Measurements from ENCODE around the gene LAMTOR4.

Gene LAMTOR4

DNA sequence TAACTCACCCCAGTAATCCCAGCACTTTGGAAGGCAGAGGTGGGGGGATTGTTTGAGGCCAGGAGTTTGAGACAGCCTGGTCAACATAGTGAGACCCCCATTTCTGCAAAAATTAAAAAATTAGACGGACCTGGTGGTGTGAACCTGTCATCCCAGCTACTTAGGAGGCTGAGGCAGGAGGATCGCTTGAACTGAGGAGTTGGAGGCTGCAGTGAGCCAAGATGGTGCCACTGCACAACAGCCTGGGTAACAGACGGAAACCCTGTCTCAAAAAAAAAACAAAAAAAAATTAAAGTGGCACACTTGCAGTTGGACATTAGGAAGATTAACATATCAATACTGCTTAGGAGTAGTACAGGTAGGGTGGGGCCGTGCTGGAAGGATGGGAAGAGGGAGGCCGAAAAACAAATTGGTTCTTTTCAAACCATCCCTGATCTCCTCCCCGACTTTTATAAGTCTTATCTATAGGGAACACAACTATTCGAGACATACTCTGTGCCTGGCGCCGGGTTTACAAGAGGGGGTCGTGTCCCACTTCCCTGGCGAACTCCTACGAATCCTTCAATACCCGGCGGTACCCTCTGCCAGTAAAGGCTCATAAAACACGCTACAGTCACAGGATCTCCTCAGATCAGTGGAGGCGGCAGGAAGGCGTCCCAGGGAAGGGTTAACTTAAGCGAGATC lies 30.2 kb upstream of the LAMTOR4 start:
- peak overlapping the region; percentile 92 for H3K27ac ChIP-seq
- TF ChIP-seq, protein P1, sequence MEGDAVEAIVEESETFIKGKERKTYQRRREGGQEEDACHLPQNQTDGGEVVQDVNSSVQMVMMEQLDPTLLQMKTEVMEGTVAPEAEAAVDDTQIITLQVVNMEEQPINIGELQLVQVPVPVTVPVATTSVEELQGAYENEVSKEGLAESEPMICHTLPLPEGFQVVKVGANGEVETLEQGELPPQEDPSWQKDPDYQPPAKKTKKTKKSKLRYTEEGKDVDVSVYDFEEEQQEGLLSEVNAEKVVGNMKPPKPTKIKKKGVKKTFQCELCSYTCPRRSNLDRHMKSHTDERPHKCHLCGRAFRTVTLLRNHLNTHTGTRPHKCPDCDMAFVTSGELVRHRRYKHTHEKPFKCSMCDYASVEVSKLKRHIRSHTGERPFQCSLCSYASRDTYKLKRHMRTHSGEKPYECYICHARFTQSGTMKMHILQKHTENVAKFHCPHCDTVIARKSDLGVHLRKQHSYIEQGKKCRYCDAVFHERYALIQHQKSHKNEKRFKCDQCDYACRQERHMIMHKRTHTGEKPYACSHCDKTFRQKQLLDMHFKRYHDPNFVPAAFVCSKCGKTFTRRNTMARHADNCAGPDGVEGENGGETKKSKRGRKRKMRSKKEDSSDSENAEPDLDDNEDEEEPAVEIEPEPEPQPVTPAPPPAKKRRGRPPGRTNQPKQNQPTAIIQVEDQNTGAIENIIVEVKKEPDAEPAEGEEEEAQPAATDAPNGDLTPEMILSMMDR (conservative IDR thresholded peaks at IDR 0.05), result no peak

DNA sequence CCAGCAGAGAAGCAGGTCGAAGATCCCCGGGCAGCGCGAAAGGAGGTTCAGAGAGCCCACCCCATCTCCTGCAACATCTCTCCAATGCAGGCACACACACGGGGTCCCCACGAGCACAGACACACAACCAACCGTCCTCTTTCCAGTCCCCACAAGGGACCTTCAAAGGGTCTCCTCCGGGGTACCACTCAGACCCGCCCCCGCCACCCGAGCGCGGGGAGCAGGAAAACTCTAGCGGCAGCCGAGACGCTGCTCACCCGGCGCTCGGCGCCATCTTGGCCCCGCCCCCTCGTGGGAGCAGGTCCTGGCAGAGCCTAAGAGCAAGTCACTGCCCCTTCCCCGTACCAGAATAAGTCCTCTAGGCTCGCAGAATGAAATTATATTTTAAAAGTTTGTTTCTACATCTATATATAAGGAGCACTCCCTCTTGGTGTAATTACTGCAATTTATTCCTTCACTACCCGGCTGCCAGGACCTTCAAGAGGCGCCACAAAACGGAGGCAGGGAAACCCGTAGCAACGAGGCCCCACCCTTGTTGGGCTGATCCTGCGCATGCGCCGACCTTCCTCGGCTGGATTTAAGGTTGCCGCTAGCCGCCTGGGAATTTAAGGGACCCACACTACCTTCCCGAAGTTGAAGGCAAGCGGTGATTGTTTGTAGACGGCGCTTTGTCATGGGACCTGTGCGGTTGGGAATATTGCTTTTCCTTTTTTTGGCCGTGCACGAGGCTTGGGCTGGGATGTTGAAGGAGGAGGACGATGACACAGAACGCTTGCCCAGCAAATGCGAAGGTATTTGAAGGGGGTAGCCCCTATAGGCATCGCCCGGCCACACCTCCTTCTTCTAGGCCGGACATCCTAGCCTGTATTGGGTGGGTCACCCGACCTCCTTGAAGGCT lies 29.4 kb upstream of the LAMTOR4 start, which contains the start of the genes CNPY4 and TAF6:
CNPY4 (plus strand) TSS at position 563 of the 898 bp plus-strand sequence; CDS start at position 674, 111 bp downstream.
TAF6 (minus strand) TSS at position 287 of the 898 bp plus-strand sequence. CDS start 5,149 bp downstream, outside the sequence.
- TF ChIP-seq, protein P1 (conservative IDR thresholded peaks at IDR 0.05), result no peak
- H3K27ac ChIP-seq, result peak within 1 kb of the TSS; percentile 92

DNA sequence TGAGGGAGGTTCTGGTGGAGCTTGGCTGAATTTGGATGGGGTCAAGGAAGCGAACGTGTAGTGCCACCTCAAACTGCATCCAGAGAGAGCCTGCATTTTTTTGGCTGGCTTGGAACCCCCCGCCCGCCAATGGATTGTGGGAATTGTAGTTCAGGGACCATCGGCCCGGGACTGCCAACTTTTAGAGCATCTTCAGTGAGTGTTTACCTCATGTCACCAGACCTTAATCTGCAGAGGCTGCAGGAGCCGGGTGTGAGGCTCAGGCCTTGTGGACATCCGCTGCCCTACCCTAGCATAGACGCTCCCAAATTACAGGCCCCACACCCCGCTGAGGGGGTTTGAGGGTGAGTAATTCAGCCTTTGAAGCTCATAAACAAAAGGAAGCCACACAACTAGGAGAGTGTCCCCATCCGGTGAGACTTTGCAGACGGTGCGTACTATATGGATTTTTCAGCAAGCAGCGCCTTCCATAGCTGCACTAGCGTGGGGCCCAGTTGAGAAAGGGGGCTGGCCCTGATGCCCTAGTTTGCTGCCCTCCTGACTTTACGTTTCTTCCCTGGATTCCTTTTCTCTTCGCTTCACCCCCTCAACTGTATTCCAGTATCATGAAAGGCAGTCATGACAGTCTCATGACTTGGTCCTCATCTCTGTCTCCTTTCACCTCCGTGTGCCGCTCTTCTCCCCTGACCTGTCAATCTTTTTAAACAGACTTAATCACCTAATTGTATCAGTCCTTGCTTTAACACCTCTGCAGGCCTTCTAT lies 28.6 kb upstream of the LAMTOR4 start:
- peak overlapping the region; percentile 92 for H3K27ac ChIP-seq
- TF ChIP-seq, protein P1 (conservative IDR thresholded peaks at IDR 0.05), result no peak

DNA sequence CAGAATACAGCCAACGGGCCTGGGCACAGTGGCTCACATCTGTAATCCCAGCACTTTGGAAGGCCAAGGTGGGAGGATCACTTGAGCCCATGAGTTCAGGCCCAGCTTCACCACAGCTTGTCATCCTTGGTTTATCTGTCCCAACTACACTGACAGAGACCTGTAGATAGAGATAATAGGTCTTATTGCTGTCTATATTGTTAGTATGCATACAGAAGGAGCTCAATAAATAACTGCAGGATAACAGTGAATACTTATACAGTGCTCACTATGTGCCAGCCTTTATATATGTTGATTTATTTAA lies 28.0 kb upstream of the LAMTOR4 start:
- TF ChIP-seq, protein P1 (conservative IDR thresholded peaks at IDR 0.05), result no peak
- peak overlapping the region; percentile 92 for H3K27ac ChIP-seq

DNA sequence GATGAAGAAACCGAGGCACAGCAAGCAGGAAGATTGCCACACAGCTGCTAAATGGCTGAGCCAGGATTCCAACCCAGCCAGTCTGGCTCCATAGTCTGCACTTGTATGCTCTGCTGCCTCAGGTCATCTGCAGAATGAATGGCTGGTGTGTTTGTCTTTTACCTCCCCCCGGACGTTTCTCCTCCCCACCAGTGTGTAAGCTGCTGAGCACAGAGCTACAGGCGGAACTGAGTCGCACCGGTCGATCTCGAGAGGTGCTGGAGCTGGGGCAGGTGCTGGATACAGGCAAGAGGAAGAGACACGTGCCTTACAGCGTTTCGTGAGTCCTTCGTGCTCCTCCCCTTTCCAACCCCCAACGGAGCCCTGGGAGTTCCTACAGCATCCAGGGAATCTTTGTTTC lies 26.7 kb upstream of the LAMTOR4 start:
- H3K27ac ChIP-seq, result 0 out of 2 replicates have a peak overlapping the region, but pooled peaks have one; percentile 20
- TF ChIP-seq, protein P1 (conservative IDR thresholded peaks at IDR 0.05), result no peak

DNA sequence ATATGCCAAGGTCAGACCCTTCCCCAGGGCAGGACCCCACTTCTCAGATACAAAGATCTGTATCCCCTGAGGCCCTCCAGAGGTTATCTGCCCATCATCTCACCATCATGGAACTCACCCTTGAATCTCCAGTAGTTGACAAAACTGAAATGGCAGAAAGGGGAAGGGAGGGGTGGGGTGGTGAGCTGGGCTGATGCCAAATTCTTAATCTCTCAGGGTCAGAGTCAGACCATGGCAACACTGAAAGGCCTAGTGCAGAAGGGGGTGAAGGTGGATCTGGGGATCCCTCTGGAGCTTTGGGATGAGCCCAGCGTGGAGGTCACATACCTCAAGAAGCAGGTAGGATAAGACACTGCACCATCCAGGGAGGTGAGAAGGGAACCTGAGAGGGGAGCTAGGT lies 26.1 kb upstream of the LAMTOR4 start:
- H3K27ac ChIP-seq, result 0 out of 2 replicates have a peak overlapping the region, but pooled peaks have one; percentile 20

More for the DNA sequence above, 26.1 kb upstream of the LAMTOR4 start:
- TF ChIP-seq, protein P1 (conservative IDR thresholded peaks at IDR 0.05), result no peak

All from VCaP (cell line).